Measurements from ENCODE around the gene TADA3.

GRCh38 chr3:9783954-9784353 is 8.3 kb downstream of the TADA3 start:
- no peak for TF ChIP-seq CTCF (IDR thresholded peaks at IDR 0.05; ENCODE audit: borderline replicate concordance, extremely low read depth, low read length, poor library complexity, severe bottlenecking)
- TF ChIP-seq EZH2 (IDR thresholded peaks at IDR 0.05; ENCODE audit: borderline replicate concordance, low read depth, low read length, severe bottlenecking): no peak
